Measurements from ENCODE around the gene MBD6. TPM values are rescaled to one million over a fixed set of nuclear protein-coding genes. Genes with fewer than 3 reads are reported as not detected.

Gene MBD6
- total and polyA plus RNA-seq, 2 of the 13 experiments (the other 11 are each of a cell fraction or from before 2014, with no cell fraction given): 4.1 to 5.9 TPM

DNA sequence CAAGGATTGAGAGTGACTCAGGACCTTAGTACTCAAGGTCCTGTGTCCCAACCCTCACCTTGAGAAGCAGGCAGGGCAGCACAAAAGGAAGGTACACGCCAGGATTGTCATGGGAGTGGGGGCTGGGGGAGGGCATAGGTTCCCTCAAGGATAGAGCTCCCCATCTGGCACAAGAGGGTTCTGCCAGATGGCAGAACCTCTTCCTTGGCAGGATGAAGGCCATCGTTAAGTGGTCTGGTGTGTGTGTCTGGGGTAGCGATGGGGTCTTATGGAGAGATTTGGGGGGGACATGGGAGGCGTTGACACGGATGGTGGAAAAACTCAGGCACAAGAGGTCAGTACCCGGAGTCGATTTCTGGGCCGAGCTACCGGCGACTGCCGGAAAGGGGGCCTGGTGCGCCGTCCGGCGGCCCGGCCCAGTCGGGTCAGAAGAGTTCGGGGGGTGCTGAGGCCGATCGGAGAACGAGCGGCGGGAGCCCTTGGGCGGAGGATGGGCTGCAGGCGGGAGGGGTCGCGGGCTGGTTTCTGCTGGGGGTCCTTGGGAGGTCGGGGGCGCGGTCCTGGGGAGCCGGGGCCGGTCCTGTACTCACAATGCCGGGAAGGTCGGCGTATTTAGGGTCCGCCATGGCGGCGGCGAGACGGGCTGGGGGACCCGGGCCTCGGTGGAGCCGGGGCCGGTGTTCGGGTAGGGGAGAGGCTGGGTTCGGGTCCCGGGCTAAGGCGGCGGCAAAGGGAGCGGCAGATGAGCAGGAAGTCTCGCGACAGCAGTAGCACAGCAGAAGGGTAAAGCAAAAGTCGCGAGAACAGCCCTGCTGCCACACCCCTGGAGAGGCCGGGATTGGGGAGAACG, 24.0 kb downstream of the MBD6 start, which contains the start of gene DCTN2 (continued):
- TF ChIP-seq SALL1 (CRISPR knock-in tag; IDR thresholded peaks at IDR 0.05) (no peak; the same call in none of the 2 replicates), ARNT2 (CRISPR knock-in tag; IDR thresholded peaks at IDR 0.05; ENCODE audit: low read depth) (peak; percentile 86; the same call in 1 of the 2 replicates), MEIS1 (CRISPR knock-in tag; IDR thresholded peaks at IDR 0.05; ENCODE audit: borderline replicate concordance) (no peak; the same call in 1 of the 2 replicates), CREM (IDR thresholded peaks at IDR 0.05) (no peak; the same call in 1 of the 2 replicates), CREM (CRISPR knock-in tag; IDR thresholded peaks at IDR 0.05) (no peak), HNF4G (IDR thresholded peaks at IDR 0.05; ENCODE audit: borderline replicate concordance, low read depth, low read length) (no peak), HNF4G (CRISPR knock-in tag; IDR thresholded peaks at IDR 0.05; ENCODE audit: borderline replicate concordance, low read depth) (no peak), SOX5 (CRISPR knock-in tag; IDR thresholded peaks at IDR 0.05; ENCODE audit: borderline replicate concordance) (no peak), ZNF484 (CRISPR knock-in tag; IDR thresholded peaks at IDR 0.05; ENCODE audit: borderline replicate concordance, low read depth) (no peak), ZFP62 (CRISPR knock-in tag; IDR thresholded peaks at IDR 0.05) (no peak), RAD51 (IDR thresholded peaks at IDR 0.05; ENCODE audit: borderline replicate concordance) (no peak), ZMAT3 (CRISPR knock-in tag; conservative IDR thresholded peaks at IDR 0.05) (no peak), ZNF160 (CRISPR knock-in tag; IDR thresholded peaks at IDR 0.05) (no peak), MTA3 (CRISPR knock-in tag; IDR thresholded peaks at IDR 0.05) (no peak), ZNF460 (CRISPR knock-in tag; IDR thresholded peaks at IDR 0.05; ENCODE audit: borderline replicate concordance) (no peak), ZZZ3 (CRISPR knock-in tag; IDR thresholded peaks at IDR 0.05; ENCODE audit: borderline replicate concordance) (peak; percentile 71; the same call in 1 of the 2 replicates), ERF (CRISPR knock-in tag; IDR thresholded peaks at IDR 0.05) (no peak)
- TF ChIP-seq, protein P1, sequence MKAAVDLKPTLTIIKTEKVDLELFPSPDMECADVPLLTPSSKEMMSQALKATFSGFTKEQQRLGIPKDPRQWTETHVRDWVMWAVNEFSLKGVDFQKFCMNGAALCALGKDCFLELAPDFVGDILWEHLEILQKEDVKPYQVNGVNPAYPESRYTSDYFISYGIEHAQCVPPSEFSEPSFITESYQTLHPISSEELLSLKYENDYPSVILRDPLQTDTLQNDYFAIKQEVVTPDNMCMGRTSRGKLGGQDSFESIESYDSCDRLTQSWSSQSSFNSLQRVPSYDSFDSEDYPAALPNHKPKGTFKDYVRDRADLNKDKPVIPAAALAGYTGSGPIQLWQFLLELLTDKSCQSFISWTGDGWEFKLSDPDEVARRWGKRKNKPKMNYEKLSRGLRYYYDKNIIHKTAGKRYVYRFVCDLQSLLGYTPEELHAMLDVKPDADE (CRISPR knock-in tag; IDR thresholded peaks at IDR 0.05): no peak
- TF ChIP-seq, protein P2, sequence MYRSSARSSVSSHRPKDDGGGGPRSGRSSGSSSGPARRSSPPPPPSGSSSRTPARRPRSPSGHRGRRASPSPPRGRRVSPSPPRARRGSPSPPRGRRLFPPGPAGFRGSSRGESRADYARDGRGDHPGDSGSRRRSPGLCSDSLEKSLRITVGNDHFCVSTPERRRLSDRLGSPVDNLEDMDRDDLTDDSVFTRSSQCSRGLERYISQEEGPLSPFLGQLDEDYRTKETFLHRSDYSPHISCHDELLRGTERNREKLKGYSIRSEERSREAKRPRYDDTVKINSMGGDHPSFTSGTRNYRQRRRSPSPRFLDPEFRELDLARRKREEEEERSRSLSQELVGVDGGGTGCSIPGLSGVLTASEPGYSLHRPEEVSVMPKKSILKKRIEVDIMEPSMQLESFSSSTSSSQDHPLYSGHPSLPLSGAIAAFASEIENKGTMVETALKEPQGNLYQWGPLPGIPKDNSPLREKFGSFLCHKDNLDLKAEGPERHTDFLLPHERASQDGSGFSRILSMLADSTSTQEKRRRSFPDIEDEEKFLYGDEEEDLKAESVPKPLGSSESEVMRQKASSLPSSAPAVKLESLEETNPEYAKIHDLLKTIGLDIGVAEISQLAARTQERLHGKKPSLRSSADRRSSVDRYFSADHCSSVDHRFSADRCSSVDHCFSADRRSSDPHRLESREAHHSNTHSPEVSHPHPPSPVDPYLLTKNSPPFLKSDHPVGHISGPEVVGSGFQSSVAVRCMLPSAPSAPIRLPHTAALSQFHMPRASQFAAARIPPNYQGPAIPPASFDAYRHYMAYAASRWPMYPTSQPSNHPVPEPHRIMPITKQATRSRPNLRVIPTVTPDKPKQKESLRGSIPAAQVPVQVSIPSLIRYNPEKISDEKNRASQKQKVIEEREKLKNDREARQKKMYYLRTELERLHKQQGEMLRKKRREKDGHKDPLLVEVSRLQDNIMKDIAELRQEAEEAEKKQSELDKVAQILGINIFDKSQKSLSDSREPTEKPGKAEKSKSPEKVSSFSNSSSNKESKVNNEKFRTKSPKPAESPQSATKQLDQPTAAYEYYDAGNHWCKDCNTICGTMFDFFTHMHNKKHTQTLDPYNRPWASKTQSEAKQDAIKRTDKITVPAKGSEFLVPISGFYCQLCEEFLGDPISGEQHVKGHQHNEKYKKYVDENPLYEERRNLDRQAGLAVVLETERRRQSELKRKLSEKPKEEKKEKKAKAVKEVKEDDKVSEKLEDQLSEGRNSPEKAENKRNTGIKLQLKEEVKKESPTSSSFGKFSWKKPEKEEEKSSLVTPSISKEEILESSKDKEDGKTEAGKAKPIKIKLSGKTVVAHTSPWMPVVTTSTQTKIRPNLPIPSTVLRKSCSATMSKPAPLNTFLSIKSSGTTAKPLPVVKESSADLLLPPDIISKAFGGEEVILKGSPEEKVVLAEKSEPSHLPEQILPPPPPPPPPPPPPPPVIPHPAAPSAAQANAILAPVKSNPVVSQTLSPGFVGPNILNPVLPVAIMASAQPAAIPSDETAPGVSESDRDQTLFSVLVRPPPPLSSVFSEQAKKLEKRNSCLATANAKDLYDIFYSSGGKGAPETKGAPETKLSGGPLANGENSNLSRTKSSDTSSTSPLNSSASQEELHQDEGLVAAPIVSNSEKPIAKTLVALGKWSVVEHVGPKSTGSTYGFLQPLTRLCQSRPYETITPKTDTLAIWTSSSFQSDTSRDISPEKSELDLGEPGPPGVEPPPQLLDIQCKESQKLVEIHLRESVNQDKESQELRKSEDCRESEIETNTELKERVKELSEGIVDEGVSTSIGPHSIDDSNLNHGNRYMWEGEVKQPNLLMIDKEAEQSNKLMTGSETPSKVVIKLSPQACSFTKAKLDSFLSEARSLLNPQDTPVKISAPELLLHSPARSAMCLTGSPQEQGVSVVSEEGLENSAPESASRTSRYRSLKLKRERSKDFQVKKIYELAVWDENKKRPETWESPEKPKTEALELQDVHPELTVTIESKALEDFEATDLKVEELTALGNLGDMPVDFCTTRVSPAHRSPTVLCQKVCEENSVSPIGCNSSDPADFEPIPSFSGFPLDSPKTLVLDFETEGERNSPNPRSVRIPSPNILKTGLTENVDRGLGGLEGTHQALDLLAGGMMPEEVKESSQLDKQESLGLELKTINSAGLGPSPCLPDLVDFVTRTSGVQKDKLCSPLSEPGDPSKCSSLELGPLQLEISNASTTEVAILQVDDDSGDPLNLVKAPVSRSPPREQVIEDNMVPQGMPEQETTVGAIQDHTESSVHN (CRISPR knock-in tag; IDR thresholded peaks at IDR 0.05): no peak
- TF ChIP-seq, protein P3, sequence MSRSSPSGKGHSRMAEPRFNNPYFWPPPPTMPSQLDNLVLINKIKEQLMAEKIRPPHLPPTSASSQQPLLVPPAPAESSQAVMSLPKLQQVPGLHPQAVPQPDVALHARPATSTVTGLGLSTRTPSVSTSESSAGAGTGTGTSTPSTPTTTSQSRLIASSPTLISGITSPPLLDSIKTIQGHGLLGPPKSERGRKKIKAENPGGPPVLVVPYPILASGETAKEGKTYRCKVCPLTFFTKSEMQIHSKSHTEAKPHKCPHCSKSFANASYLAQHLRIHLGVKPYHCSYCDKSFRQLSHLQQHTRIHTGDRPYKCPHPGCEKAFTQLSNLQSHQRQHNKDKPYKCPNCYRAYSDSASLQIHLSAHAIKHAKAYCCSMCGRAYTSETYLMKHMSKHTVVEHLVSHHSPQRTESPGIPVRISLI (CRISPR knock-in tag; IDR thresholded peaks at IDR 0.05; ENCODE audit: borderline replicate concordance): no peak

Data from HepG2 (cell line).